ENCODE data around the gene ADM.

The ADM gene

DNA sequence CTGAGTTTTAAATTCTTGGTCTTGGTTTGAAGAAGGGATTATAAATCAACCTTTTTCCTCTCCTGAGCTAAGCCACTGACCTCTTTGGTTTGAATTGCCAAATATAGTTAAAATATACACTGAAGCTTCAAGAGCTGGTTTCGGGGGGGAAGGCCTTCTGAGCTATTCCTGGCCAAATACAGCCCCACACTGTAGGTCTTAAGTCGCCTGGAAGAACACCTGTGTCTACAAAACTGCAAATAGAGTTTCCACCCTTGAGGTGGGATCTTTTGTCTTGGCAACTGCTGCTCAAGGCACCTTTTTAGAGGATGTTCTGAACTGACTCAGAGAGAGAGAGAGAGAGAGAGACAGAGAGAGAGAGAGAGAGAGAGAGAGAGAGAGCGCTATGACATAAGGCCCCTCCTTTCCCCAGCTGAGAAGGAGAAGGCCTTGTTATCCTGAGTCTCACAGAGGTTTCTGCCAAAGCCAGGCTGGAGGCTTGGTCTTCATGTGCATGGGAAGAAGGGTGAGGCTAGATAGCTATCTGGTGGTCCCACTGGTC is 5.5 kb downstream of the ADM start:
- DNase-seq: no peak

DNA sequence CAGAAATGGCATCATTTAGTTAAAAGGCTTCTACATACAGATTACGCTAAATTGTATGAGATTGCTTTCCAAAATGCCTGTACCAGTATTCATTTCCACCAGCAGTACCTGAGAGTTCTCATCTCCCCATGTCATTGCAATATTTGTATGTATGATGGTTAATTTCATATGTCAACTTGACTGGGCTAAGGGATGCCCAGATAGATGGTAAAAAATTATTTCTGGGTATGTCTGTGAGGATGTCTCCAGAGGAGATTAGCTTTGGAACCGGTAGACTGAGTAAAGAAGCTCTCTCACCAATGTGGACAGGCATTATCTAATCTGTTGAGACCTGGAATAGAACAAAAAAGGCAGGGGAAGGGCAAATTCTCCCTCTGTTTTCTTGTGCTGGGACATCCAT is 6.9 kb downstream of the ADM start:
- no peak for DNase-seq

DNA sequence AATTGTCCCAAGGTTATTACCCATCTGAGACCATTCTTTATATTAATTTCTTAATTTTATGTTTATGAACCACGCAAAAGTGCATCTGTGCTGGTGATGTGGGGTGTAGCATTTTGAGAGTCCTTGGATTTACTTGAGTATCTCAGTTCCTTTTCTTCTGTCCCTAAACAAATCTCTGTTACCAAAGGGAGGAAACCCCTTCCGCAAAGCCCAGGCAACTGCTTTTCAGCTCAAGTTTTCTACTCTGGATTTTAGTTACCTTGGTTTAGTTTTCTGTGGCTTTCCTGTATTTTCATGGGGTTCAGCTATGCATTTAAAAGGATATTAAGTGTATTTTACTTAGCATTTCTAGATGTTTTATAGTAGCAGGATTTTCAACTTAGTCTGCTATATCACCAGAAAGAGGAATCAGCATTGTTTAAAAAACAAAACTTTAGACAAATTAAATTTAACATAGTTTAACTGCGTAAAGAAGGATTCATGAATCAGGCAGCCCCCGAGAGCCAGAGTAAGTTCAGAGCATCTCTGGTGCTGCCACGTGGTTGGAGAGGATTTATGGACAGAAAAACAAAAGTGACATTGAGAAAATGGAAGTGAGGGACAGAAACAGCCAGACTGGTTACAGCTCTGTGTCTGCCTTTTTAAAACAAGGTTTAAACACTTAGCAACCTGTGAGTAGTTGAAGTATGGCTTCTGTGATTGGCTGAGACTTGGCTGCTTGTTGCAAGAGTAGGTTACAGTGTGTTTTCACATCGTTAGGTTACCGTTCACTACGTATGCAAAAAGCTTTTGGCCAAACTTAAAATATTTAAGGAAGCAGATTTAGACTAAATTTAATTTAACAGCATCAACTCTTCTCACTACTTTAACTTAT is 9.6 kb downstream of the ADM start:
- DNase-seq: no peak

DNA sequence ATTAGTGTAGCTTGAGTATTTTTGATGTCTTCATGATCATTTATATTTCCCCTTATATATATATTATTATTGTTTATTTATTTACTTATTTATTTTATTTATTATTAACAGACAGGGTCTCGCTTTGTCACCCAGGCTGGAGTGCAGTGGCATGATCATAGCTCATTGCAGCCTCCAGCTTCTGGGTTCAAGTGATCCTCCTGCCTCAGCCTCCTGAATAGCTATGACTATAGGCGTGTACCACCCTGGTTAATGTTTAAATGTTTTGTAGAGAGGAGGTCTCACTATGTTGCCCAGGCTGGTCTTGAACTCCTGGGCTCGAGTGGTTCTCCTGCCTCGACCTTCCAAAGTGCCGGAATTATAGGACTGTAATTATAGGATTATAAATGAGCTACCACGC is 10.2 kb downstream of the ADM start:
- DNase-seq: no peak

DNA sequence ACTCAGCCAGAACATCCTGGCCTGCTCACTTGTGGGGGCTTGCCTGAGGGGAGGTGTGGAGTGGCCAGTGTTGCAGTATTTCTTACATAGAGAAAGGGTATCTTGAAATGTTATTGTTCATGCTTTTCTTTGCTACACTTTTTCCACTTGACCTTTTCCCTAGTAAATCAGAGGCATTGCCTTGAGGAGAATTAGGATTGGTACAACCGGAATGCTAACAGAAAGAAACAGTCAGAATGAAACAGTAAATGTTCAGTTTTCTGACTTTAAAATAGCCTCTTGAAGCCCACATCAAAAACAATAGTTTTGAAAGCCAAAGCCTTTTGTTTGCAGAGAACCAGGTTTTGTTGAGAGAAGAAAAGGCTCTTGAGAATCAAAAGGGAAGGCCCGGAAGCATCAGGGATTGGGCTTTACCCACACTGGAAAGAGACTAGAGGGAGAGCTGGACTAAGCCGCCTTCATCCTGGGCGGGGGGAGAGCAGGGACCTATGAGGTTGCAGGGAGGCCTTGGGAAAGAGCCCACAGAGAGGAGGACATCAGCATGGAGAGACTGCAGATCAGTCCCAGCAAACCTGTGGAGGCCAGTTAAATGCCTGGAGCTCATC is 12.4 kb downstream of the ADM start:
- DNase-seq: no peak

DNA sequence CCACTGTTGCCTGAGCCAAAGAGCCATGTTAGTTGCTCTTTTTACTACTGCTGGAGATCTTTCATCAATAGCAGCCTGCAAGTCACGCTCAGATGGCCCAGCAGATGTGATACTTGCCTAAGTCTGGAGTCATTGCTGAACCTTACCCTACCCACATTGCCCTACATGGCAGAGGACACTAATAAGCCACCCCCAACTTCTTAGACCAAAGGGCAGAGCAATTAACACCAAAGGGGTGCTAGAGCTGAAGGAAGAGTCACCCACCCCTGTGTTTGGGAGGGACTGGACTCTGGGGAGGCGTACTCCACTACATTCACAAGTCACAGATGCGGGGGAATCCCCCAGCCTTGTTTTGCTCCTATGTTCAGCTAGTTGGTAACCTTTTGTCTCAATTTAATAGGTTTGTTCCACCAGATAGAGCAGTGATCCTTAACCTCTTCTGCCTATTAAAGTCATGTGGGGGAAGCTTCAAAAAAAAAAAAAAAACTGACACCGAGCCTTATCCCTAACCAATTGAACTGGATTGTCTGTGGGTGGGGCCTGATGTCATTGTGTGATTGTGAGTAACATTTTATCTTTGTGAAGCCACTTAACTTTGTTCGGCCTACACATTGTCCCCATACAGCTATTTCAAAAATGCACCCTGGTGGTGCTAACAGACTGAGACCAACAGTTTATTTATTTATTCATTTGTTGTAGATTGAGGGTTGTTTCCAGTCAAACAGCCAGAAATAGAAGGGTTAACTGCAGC is 13.1 kb downstream of the ADM start:
- DNase-seq: no peak

DNA sequence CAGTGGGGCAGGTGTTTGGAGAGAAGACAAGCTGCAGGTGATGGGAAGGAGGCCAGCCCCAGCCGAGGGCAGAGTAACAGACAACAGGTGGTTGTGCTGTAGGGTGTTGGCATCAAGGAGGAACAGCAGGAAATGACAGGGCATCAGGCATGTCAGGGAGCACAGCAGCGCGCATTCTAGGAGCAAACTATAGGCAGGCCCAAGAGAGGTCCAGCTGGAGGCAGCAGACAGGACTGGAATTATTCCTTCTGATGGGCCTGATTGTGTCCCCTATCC is 13.6 kb downstream of the ADM start:
- DNase-seq: no peak

DNA sequence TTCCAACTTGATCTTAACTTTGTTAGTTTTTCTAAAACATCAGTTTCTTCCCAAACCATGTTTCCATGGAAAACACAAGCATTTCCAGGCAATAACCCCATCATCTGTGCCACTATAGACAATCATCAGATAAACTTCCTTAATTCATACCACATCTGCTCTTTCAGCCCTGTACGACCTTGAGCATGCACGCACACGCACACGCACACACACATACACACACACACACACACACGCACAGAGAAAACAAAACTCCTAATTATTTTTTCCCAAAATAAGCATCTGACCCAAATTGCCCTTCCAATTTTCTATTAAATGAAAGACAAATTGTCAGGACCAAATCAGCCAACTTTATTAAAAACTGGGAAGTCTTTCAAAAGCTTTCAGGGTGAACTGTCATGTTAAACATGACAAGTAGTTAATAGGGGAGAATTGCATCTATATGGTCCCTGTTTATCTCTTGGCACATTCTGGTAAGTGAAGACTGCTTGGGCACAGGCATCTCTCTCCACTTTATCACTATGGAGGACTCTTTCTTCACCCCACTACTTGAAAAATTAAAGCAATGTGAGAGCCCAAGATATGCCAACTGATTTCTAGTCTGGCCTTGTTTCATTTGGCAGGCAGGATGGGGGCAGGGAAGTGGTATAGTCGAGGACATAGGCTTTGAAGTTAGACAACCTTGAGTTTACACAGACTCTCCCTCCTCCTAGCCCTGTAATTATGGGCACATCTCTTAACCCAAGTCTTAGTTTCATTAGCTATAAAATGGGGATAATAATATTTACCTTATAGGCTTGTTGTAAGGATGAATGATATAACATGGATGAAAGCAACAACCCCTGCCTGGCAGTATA is 15.1 kb downstream of the ADM start:
- DNase-seq: no peak

DNA sequence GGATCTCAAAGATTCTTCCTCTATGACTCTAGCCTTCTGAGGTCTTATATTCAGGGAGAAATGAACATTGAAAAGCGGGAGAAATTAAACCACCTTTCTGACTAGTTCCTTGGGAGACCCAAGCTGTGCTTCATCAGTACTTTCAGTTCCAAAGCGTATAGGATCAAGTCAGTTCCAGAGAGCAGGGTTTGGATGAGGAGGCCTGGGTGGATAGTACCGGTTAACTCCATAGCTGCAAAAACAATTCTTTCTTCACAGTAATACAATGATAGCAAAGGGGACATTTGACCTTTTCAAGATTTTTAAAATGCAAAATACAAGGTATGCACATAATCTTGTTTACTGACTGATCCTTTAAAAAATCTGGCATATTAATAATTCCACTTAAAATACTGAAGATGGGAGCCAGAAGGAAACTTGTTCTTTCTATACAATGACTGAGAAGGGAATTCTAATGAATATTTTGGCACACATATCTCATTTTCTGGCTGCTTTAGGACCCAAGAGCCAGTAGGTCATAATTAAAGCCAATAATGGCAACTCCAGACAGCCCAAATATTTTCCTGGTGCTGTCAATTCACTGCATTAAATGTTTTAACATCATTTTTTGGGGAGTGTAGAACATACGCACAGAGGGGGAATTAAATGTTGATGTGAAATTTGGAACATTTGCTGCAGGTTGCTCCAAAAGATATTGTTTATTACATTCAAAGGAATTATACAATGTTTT is 16.0 kb downstream of the ADM start:
- no peak for DNase-seq

DNA sequence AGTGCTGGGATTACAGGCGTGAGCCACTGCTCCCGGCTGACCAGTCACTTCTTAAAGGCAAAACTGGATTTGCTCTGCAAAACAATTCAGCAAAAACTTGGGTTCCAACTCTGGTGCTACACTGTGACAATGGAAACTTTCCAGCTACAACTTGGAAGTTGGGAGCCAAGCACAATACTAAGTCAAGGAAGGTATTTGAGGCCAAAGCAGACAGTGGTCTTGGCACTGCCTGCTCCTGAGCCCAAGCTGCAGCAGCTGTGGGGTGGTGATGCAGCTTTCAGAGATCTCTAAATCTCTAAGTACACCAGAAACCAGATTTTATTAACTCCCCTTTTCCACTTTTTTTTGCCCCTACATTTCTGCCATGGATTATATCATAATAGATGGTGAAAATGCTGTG is 17.5 kb downstream of the ADM start:
- DNase-seq: no peak

DNA sequence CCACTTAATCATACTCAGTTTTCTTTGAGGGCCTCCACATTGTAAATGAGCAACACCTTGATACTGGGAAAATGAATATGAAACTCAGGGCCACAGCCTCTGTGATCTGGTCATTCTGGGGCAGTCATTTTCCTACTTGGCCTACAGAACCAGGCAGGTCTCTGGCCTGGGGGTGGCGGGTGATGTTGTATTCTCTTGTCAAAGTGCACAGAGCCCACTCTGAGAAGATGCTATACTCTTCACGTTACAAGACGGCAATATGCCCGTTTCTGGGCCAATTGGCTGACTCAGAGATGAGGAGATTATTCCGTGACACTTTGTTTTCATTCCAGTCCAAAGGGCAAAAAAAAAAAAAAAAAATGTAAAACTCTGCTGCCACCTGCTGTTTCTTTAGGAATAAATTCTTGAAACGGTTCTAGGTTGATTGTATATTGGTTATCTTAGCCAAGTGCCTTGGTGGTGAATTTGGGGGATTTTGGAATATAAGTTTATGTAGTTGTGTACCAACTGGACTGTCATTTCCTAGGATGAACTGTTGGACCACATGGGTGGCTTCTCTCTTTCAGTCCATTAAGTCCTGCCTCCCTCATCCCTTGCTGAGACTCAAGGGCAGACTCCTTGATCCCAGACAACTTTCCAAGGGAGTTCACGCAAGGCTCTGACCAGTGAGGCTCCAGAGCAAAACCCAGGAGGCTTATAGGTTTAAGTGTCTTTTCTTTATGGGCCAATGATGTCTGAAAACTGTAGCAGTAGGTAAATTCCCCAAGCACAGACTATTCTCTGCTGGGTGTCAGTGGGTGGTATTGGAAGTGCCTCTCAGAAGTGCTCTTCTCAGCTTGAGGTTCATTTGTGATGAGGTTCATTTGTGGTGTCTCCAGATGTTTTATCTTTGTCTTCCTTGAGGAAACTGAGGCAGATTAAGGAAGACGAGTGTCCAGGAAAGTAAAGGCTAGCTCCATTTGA is 18.2 kb downstream of the ADM start:
- no peak for DNase-seq

DNA sequence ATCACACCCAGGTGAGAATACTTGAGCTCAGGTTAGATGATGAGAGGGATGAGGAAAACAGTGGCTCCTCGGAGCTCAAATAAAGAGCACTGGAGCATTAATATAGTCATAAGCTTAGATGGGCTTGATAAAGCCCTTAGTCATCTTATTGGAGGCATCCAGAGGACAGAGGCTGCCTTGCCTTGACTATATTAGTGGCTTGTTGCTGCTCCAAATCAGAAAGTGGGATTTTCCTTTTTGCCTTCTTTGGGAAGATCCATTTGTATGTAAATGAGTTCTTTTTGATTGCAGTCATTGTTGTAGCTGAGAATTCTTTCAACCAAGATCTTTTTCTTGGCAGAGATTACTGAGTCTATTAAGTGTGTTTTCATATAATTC is 18.9 kb downstream of the ADM start:
- no peak for DNase-seq

DNA sequence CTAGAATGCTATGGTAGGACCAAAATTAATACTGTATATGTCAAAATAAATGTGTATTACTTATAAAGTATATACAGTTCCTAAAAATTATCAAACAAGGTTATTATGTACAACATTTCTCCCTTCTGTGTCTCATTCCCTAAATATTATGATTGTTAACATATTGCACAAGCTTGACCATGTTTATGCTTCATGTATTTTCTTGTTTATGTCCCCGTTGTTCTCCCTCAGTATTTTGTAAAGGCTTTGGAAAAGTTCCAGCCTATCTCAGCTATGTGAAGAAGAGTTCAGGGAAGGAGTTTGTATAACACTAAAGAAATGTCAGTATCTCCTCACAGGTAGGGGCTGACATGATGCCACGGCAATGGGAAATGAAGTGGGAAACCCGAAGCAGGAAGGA is 19.6 kb downstream of the ADM start:
- no peak for DNase-seq

DNA sequence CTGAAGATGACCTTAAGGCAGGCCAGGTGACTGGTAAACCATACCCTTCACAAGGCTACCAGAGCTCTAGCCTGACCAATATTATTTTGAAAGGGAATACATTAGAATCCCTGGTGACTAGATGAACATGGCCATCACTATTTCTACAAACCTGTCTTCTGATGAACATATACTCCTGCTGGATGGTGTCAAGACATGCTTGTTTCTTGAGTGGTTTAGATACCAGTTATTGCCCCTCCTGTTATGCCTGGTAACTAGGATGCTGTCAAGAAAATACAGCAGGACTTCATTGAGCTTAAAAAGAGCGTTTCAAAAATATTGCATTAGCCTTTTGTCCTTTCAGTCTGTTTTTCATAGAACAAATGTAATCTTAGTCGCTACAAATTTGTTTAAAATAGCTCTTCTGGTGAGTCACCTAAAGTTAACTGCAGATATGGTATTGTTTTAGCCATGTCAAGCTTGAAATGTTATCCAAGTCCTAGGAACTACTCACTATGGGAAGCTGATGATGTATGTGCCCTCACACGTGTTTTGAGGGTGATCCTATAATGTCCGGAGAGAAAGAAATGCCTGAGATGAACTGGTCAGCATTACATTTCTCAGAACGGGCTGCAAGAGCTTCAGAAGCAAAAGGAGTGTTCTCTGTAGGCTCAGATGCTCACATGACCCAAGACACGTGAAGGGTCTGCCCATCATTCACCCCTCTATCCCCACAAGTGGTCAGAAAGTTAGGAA is 20.6 kb downstream of the ADM start:
- DNase-seq: no peak

DNA sequence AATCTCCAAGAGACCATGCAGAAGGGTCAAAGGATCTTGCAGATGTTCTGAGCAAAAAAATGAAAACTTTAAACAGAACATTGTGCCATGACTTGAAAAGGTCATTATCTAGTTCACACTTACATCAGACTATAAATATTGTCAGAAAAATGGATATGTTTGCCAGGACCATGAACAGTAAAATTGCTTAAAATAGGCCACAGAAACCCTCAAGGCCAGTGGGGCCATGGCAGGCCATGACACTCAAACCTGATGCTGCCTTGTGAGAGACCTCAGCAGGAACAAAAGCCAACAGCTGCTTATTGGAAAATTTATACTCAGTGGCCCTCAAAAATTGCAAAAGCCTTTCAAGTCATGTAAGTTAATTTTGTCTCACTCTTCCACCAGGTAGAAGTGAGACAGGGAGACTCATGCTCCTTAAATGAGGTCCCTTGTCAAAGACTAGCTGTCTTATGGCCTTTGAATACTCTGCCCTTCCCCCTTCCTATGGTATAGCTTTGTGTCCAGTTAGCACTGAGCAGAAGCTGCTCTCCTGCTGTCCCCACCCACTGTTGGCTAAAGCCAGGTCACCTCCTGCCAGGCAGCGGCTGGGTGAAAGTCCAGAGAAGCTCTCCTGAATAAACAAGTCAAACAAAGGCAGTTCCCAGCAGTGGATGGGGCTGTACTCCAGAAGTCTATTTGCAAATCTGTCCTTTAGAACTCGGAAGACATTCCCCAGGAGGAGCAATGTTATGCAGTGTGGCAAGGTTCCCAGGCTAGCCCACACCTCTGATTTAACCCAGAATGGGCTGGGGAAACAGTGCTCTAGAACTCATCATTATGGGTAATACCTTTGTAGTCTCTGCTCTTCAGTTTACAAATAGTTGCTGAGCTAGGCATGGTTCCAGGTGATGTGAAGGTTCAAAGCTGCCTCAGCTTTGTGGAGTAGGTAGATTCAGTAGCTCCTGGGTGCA is 21.4 kb downstream of the ADM start:
- DNase-seq: no peak

DNA sequence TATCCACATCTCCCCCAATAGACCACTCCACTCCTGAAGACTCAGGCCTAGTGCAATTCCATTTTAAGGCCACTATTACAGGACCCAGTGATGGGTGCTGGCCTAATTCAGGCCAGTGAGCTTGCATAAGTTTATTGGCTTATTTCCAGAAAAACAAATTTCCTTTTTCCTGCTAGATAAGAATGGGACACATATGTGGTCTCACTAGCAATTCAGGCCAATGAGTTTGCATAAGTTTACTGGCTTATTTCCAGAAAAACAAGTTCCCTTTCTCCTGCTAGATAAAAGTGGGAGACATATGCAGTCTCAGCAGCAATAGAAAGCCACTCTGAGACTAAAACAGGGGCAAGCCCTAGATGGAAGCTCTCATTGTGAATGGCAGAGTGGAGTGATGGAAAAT is 22.4 kb downstream of the ADM start:
- DNase-seq: peak; percentile 14

DNA sequence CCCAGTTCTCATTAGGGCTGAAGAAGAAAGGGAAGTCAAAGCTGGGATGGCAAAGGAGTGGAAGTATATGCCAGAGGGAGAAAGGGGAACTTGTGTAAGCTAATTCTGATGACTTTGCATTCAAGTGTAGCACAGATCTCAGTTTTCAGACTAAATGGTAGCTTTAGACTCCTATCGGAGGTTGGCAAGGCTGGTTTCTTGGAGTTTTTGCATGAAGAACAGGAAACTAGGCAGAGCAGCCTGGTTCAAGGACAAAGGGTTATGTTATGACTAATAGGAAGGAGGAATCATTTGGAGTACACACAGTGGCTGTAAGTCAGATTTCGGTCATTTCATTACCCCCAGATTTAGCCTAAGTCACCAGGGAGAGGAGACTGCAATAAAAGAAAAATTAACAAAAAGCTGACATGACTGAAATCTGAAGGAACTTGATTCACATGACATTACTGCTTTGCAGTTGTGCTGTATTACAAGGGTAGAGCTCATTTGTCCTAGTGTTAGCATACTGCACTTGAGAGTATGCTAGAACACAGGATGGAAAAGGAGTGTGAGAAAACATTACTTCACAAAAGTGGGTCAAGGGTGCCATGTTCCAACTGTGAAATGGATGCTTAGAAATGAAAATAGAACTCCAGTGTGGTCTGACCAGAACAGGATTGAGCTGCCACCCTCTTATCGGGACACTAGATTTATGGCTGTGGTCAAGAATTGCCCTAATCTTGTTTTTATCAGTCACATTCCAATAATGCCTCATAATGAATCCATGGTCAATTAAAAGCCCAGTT is 23.6 kb downstream of the ADM start:
- DNase-seq: no peak

DNA sequence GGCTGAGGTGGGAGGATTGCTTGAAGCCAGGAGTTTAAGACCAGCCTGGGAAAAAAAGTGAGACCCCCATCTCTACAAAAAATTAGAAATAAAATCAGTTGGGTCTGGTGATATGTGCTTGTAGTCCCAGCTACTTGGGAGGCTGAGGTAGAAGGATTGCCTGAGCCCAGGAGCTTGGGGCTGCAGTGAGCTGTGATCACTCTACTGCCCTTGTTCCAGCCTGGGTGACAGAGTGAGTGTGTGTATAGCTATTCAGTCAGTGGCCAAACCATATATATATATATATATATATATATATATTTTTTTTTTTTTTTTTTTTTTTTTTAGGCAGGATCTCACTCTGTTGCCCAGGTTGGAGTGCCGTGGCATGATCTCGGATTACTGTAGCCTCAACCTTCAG is 24.5 kb downstream of the ADM start:
- no peak for DNase-seq
